ENCODE data around the gene LIG4. TPM values are rescaled to one million over a fixed set of nuclear protein-coding genes. Genes with fewer than 3 reads are reported as not detected.
A peak's percentile ranks its signal among the peaks of the same experiment; 100 is the strongest.

LIG4 gene
- polyA plus RNA-seq, 1 of the 3 experiments (the other 2 are of a cell fraction), result 3.3 TPM

DNA sequence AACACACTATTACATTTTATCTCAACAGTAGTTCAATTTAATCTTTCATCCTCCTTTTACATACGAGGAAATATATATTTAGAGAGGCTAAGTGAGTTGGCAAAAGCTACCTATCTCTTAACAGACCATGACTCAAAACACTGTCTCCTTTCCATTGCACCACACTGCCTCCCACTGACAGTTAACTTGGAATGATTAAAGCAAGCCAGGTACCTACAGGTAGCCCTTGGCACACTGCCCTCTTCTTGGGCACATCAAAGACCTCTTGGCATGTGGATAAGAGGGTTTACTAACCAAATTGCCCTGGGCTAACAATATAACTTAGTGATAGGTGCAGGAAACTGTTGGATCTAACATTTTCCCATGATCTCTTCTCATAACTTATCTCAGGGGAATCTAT, 4.7 kb upstream of the LIG4 start:
- H3K36me3 ChIP-seq (replicated peaks in 1 of 2; ENCODE audit: control insufficient read depth in 1 of 2, insufficient read depth in 2 of 2, low read length in 1 of 2), result peaks cover 0 to 2% of the 10 kb centered on the region in 2 experiments
- WGBS (ENCODE audit: low lambda C conversion rate), result 50% methylated on average over 1 of the region's 1 CpG
- H3K27me3 ChIP-seq (ENCODE audit: insufficient read depth), result no peaks in the 10 kb centered on the region
- ChIA-PET POLR2A (no interaction called here), CTCF (interaction anchor here (0.9 kb wide), 2 partner anchors 10 to 12 kb away, joined by 3 read pairs; no protein-coding TSS in a partner anchor)
- no peaks in the 10 kb centered on the region for H3K9me3 ChIP-seq
- H4K20me1 ChIP-seq (ENCODE audit: insufficient read depth), result peaks cover 26% of the 10 kb centered on the region
- peak overlapping the region; percentile 85; the same call in 1 of the 2 replicates for H3K4me2 ChIP-seq
- H3K79me2 ChIP-seq (ENCODE audit: insufficient read depth), result peaks cover 81% of the 10 kb centered on the region
- H3K27ac ChIP-seq (ENCODE audit: low read depth in 2 of 2, low read length in 1 of 2), result no peak overlapping the region; a peak in 1 of 4 replicates
- H3K4me1 ChIP-seq (ENCODE audit: control insufficient read depth in 1 of 2, insufficient read depth in 2 of 2, low read depth in 1 of 2, low read length in 1 of 2), result peaks cover 16 to 34% of the 10 kb centered on the region in 2 experiments; a peak in 3 of 4 replicates
- TF ChIP-seq RAD21 (IDR thresholded peaks at IDR 0.05; ENCODE audit: low read length) (peak; percentile 9; the same call in 1 of the 2 replicates), TAF1 (IDR thresholded peaks at IDR 0.05; ENCODE audit: borderline replicate concordance, low read depth, low read length) (no peak)
- TF ChIP-seq, protein P1, sequence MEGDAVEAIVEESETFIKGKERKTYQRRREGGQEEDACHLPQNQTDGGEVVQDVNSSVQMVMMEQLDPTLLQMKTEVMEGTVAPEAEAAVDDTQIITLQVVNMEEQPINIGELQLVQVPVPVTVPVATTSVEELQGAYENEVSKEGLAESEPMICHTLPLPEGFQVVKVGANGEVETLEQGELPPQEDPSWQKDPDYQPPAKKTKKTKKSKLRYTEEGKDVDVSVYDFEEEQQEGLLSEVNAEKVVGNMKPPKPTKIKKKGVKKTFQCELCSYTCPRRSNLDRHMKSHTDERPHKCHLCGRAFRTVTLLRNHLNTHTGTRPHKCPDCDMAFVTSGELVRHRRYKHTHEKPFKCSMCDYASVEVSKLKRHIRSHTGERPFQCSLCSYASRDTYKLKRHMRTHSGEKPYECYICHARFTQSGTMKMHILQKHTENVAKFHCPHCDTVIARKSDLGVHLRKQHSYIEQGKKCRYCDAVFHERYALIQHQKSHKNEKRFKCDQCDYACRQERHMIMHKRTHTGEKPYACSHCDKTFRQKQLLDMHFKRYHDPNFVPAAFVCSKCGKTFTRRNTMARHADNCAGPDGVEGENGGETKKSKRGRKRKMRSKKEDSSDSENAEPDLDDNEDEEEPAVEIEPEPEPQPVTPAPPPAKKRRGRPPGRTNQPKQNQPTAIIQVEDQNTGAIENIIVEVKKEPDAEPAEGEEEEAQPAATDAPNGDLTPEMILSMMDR (IDR thresholded peaks at IDR 0.05), result no peak; the same call in 1 of the 2 replicates
- H3F3A ChIP-seq (replicated peaks; ENCODE audit: insufficient read depth), result peaks cover 10% of the 10 kb centered on the region
- H3K9me2 ChIP-seq, result no peaks in the 10 kb centered on the region
- no peak overlapping the region for H2AFZ ChIP-seq (ENCODE audit: low read depth)
- no peak overlapping the region for H3K9ac ChIP-seq
- no peak for DNase-seq
- no peak overlapping the region for H3K4me3 ChIP-seq (ENCODE audit: low read depth in 2 of 2, low read length in 1 of 2)

DNA sequence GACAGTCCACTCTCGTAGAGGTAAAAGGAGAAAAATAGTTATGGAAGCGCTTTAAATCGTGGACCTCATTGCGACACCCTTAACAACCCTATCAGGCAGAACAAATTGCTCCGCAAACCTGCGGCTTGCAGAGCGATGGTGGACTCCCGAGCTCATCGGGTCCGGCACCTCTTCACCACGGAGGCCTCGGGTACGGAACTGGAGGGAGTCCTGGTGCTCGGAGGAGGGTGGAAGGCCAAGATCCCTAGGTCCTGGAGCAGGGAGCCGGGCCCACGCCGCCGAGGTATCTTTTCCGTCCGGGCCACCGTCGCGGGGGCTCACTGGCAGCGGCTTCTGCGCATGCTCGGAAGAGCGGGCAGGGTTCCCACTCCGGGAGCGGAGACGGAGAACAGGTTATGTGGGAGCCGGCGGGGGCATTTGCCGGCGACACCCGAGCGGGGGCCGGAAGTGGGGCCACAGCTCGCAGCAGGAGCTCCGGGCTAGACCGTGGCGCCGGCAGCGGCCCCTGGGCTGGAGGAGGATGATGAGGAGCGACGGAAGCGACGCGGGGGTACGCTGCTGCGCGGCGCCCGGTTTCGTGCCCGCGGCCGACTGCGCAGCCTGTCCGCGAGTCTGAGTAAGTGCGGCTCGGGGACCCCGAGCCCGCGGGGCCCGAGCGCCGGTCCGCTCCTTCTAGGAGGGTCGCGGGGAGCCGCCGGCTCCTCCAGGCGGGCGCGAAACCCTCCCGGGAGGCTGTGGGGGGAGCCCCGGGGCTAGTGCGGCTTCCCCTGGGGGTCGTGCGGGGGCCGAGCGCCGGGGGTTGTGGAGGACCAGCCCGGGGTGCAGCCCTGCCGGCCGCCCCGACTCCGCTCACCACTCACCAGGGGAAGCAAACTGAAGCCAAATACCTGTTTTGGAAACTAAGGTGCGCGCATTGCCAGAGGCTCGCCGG, 3.0 kb upstream of the LIG4 start, which contains the start of gene ABHD13:
Gene ABHD13, plus strand, starts transcription at position 349 of the 931 bp plus-strand sequence. CDS start 10,827 bp downstream, outside the sequence.
- ChIA-PET POLR2A (no interaction called here), CTCF (no interaction called here)
- H3K4me3 ChIP-seq (ENCODE audit: low read depth in 2 of 2, low read length in 1 of 2), result peak within 1 kb of the TSS; percentile 92
- peaks cover 16% of the 10 kb centered on the region for H4K20me1 ChIP-seq (ENCODE audit: insufficient read depth)
- H3K9ac ChIP-seq, result peak within 1 kb of the TSS; percentile 98
- peaks cover 10% of the 10 kb centered on the region for H3F3A ChIP-seq (replicated peaks; ENCODE audit: insufficient read depth)
- H3K36me3 ChIP-seq (replicated peaks in 1 of 2; ENCODE audit: control insufficient read depth in 1 of 2, insufficient read depth in 2 of 2, low read length in 1 of 2), result peaks cover 0 to 2% of the 10 kb centered on the region in 2 experiments
- peaks cover 19 to 29% of the 10 kb centered on the region in 2 experiments; a peak in 3 of 4 replicates for H3K4me1 ChIP-seq (ENCODE audit: control insufficient read depth in 1 of 2, insufficient read depth in 2 of 2, low read depth in 1 of 2, low read length in 1 of 2)
- peak within 1 kb of the TSS; percentile 85 for H3K4me2 ChIP-seq
- DNase-seq, result peak; percentile 97
- WGBS (ENCODE audit: low lambda C conversion rate), result under 1% methylated on average over 24 of the region's 93 CpGs
- no peaks in the 10 kb centered on the region for H3K9me2 ChIP-seq
- H3K9me3 ChIP-seq, result no peaks in the 10 kb centered on the region
- peak within 1 kb of the TSS; percentile 93 for H2AFZ ChIP-seq (ENCODE audit: low read depth)
- peaks cover 64% of the 10 kb centered on the region for H3K79me2 ChIP-seq (ENCODE audit: insufficient read depth)
- peak within 1 kb of the TSS; percentile 70 to 96 for H3K27ac ChIP-seq (ENCODE audit: low read depth in 2 of 2, low read length in 1 of 2)
- no peaks in the 10 kb centered on the region for H3K27me3 ChIP-seq (ENCODE audit: insufficient read depth)
- TF ChIP-seq TEAD4 (IDR thresholded peaks at IDR 0.05; ENCODE audit: borderline replicate concordance, insufficient read depth), result 0 out of 2 replicates have a peak, but pooled peaks have one; percentile 9
- TF ChIP-seq, protein P2, sequence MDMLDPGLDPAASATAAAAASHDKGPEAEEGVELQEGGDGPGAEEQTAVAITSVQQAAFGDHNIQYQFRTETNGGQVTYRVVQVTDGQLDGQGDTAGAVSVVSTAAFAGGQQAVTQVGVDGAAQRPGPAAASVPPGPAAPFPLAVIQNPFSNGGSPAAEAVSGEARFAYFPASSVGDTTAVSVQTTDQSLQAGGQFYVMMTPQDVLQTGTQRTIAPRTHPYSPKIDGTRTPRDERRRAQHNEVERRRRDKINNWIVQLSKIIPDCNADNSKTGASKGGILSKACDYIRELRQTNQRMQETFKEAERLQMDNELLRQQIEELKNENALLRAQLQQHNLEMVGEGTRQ (IDR thresholded peaks at IDR 0.05; ENCODE audit: borderline replicate concordance, low read depth, low read length), result no peak
- TF ChIP-seq MXI1 (IDR thresholded peaks at IDR 0.05; ENCODE audit: low read depth, low read length), result no peak; the same call in 1 of the 2 replicates
- no peak for TF ChIP-seq GATA2 (CRISPR knock-in tag; IDR thresholded peaks at IDR 0.05)
- no peak for TF ChIP-seq MEF2A (IDR thresholded peaks at IDR 0.05; ENCODE audit: borderline replicate concordance, low read depth)
- TF ChIP-seq, protein P3, sequence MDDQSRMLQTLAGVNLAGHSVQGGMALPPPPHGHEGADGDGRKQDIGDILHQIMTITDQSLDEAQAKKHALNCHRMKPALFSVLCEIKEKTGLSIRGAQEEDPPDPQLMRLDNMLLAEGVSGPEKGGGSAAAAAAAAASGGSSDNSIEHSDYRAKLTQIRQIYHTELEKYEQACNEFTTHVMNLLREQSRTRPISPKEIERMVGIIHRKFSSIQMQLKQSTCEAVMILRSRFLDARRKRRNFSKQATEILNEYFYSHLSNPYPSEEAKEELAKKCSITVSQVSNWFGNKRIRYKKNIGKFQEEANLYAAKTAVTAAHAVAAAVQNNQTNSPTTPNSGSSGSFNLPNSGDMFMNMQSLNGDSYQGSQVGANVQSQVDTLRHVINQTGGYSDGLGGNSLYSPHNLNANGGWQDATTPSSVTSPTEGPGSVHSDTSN (IDR thresholded peaks at IDR 0.05), result no peak; the same call in 1 of the 2 replicates
- TF ChIP-seq CHD2 (IDR thresholded peaks at IDR 0.05; ENCODE audit: low read length, partially characterized antibody), result peak; percentile 68
- TF ChIP-seq, protein P1 (IDR thresholded peaks at IDR 0.05), result no peak
- no peak for TF ChIP-seq JUND (IDR thresholded peaks at IDR 0.05)
- no peak for TF ChIP-seq RAD21 (IDR thresholded peaks at IDR 0.05; ENCODE audit: low read length)
- TF ChIP-seq, protein P4, sequence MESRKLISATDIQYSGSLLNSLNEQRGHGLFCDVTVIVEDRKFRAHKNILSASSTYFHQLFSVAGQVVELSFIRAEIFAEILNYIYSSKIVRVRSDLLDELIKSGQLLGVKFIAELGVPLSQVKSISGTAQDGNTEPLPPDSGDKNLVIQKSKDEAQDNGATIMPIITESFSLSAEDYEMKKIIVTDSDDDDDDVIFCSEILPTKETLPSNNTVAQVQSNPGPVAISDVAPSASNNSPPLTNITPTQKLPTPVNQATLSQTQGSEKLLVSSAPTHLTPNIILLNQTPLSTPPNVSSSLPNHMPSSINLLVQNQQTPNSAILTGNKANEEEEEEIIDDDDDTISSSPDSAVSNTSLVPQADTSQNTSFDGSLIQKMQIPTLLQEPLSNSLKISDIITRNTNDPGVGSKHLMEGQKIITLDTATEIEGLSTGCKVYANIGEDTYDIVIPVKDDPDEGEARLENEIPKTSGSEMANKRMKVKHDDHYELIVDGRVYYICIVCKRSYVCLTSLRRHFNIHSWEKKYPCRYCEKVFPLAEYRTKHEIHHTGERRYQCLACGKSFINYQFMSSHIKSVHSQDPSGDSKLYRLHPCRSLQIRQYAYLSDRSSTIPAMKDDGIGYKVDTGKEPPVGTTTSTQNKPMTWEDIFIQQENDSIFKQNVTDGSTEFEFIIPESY (IDR thresholded peaks at IDR 0.05; ENCODE audit: borderline replicate concordance, low read depth), result 0 out of 2 replicates have a peak, but pooled peaks have one; percentile 37
- TF ChIP-seq TAF1 (IDR thresholded peaks at IDR 0.05; ENCODE audit: borderline replicate concordance, low read depth, low read length), result peak; percentile 88
- peak; percentile 73; the same call in 1 of the 2 replicates for TF ChIP-seq YY1 (IDR thresholded peaks at IDR 0.05; ENCODE audit: low read depth)
- TF ChIP-seq, protein P5, sequence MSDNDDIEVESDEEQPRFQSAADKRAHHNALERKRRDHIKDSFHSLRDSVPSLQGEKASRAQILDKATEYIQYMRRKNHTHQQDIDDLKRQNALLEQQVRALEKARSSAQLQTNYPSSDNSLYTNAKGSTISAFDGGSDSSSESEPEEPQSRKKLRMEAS (IDR thresholded peaks at IDR 0.05; ENCODE audit: low read depth), result peak; percentile 90
- TF ChIP-seq FOXM1 (IDR thresholded peaks at IDR 0.05; ENCODE audit: low read depth), result no peak
